Dendritic cell treated with granulocyte-macrophage colony-stimulating factor and Interleukin-4, amounts not matched to agents 40 ng/mL and 50 ng/mL, for 4 days (primary cell): ENCODE measurements around the gene PRKCZ.
A peak's percentile ranks its signal among the peaks of the same experiment; 100 is the strongest.

Source experiments
- H3K27ac Mint-ChIP-seq: one replicate; pipeline ENCODE4 v1.8.0; 2022; ENCODE audit warnings: mild to moderate bottlenecking, mixed read lengths
- H3K27me3 Mint-ChIP-seq: one replicate; pipeline ENCODE4 v1.8.0; 2022; ENCODE audit warnings: mild to moderate bottlenecking, mixed read lengths
- H3K36me3 Mint-ChIP-seq: one replicate; pipeline ENCODE4 v1.8.0; 2022; ENCODE audit warnings: low read depth, mixed read lengths
- H3K4me1 Mint-ChIP-seq: one replicate; pipeline ENCODE4 v1.8.0; 2022; ENCODE audit warnings: low read depth, mixed read lengths
- H3K4me3 Mint-ChIP-seq: one replicate; pipeline ENCODE4 v1.8.0; 2022; ENCODE audit warnings: mild to moderate bottlenecking, moderate library complexity, mixed read lengths
- H3K9me3 Mint-ChIP-seq: one replicate; pipeline ENCODE4 v1.8.0; 2022; ENCODE audit warnings: mixed read lengths
- intact Hi-C: fragments of 100-400 bp; cut with micrococcal nuclease; formaldehyde crosslinking; loops from one replicate; pipeline ENCODE4 v1.15.0; 2022

Gene PRKCZ

DNA sequence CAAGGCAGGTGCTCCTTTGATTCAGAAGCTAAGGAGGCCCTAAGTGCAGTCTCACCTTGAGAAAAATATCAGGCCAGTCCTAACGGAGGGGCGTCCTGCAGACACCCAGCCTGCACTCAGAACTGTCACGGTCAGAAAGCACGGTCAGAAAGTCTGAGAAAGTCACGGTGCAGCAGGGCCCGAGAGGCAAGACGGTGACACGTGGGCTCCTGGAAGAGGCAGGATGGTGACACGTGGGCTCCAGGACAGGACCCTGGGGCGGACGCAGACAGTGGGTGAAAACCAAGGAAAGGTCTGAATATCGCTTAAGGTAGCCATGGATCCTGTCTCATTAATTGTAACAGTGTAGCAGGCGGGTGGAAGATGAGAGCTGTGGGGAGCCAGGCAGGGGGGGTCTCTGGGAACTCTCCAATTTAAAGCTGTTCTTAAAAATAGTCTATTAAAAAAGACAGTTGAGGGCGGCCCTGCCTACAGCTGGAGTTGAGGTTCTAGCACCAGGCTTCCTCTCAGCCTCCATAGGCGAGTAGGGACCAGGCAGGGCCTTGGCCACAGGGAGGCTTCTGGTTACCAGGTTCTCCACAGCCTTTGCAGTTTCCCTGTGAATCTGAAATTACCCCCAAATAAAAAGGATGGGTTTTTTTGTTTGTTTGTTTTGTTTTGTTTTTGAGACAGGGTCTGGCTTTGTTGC is 79.2 kb downstream of the PRKCZ start:
- no peak overlapping the region for H3K4me3 Mint-ChIP-seq
- intact Hi-C loops = no loop called here
- no peaks in the 10 kb centered on the region for H3K36me3 Mint-ChIP-seq
- peaks cover 54% of the 10 kb centered on the region for H3K27me3 Mint-ChIP-seq
- no peaks in the 10 kb centered on the region for H3K9me3 Mint-ChIP-seq
- peaks cover 30% of the 10 kb centered on the region for H3K4me1 Mint-ChIP-seq
- H3K27ac Mint-ChIP-seq = peak overlapping the region; percentile 45

DNA sequence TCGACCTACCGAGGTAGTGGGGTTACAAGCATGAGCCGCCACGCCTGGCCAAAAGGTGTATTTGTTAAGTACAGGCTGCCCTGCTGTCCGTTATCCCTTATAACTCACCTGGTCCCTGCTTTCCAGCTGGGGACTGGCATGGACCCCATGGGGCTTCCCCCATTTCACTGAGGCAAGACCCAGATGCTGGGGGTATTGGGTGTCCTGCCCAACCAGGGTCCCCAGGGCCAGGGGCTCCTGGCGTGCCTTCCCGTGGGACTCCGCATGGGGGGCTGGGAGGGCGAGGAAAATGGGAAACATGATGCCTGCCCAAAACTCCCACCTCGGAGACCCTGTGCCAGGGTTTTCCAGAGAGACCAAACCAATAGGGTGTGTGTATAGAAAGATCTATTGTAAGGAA is 79.9 kb downstream of the PRKCZ start:
- H3K4me3 Mint-ChIP-seq = no peak overlapping the region
- H3K4me1 Mint-ChIP-seq = peaks cover 30% of the 10 kb centered on the region
- no peaks in the 10 kb centered on the region for H3K9me3 Mint-ChIP-seq
- peaks cover 50% of the 10 kb centered on the region for H3K27me3 Mint-ChIP-seq
- H3K27ac Mint-ChIP-seq = no peak overlapping the region
- no peaks in the 10 kb centered on the region for H3K36me3 Mint-ChIP-seq
- intact Hi-C loops = no loop called here

DNA sequence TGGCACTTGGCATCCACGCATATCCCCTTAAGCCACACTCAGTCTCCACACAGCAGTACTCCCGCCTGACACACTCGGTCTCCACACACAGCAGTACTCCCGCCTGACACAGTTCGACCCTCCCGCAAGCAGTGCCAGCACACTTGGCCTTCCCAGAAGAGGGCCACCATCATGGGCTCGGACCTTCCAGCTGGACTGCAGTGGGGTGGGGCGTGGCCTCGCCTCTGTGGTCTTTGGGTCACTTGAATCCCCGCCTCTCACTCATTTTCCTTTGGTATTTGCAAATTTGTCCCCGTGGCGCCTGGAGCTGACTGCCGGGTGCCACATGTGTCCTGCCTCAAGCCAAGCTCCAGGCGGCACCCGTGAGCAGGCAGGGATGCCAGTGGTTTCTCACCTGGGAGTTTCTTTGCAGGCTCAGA is 80.7 kb downstream of the PRKCZ start:
- Mint-ChIP-seq H3K4me3 (no peak overlapping the region), H3K9me3 (no peaks in the 10 kb centered on the region), H3K4me1 (peaks cover 35% of the 10 kb centered on the region), H3K27me3 (peaks cover 45% of the 10 kb centered on the region), H3K36me3 (no peaks in the 10 kb centered on the region), H3K27ac (no peak overlapping the region)
- intact Hi-C loops = no loop called here

DNA sequence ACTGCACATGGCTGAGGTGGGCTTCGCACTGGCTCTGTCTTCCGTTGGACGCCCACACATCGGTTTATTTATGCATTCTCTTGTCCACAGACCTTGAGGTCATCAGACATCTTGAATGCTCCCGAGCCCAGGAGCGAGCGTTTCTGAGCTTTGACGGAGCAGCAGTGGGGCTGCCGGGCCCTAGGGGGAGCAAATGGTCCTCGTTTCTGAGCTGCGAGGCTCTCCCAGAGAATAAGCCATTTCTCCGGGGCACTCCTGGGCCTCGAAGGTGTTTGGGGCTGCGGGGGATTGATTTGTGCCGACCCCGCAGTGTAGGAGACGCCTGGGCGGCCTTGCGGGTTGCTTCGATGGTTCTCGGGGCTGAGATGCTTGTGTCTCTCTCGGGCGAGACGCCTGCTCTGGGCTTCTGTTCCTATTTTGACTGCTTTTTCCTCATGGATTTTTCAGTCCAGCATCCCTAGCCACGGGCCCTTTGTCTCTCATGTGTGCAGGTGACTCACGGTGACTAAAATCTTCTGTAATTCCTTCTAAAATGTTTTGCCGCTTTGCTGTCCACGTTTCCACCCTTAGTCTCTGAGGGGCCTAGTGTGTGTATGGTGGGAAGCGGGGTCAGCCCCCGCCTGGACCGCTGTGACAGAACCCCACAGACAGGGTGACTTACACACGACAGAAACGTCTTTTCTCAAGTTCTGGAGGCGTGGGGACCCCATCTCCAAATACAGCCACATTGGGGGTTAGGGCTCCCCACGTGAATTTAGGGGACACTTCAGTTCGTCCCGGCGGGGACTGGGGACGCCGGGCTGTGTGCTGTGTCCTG is 82.2 kb downstream of the PRKCZ start:
- H3K27ac Mint-ChIP-seq = peak overlapping the region; percentile 80

DNA sequence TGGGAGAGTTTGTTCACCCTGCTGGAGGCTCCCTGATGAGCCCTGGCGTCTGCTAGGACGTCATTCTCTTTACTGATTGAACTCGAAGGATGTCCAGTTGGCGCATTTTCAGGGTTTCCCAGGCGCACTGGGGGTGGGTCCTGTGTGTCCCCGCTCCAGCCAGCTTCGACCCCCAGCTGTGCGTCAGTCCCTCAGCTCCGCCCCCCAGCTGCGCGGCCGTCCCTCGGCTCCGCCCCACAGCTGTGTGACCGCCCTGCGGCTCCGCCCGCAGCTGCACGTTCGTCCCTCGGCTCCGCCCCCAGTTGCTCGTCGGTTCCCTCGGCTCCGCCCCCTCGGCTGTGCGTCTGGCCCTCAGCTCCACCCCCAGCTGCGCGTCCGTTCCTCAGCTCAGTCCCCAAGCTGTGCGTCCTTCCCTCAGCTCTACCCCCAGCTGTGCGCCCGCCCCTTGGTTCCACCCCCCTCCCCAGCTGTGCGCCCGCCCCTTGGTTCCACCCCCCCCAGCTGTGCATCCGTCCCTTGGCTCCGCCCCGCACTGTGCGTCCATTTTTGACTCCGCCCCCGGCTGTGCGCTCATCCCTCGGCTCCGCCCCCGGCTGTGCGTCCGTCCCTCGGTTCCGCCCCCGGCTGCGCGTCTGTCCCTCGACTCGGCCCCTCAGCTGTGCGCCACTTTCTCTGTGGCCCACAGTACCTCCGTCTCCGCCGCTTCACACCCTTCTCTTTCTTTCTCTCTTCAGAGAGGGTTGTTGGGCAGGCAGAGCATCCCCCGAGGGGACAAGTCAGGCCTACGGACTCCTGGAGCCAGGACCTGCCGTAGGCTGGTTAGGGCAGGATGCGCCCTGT is 83.0 kb downstream of the PRKCZ start:
- Mint-ChIP-seq H3K27ac (peak overlapping the region; percentile 80), H3K9me3 (no peaks in the 10 kb centered on the region), H3K27me3 (peaks cover 34% of the 10 kb centered on the region), H3K4me3 (peak overlapping the region; percentile 79), H3K4me1 (peaks cover 32% of the 10 kb centered on the region), H3K36me3 (no peaks in the 10 kb centered on the region)
- intact Hi-C loops = no loop called here

More for the DNA sequence above, 82.2 kb downstream of the PRKCZ start:
- Mint-ChIP-seq H3K4me1 (peaks cover 36% of the 10 kb centered on the region), H3K9me3 (no peaks in the 10 kb centered on the region), H3K4me3 (peak overlapping the region; percentile 79), H3K36me3 (no peaks in the 10 kb centered on the region), H3K27me3 (peaks cover 38% of the 10 kb centered on the region)
- intact Hi-C loops = no loop called here

DNA sequence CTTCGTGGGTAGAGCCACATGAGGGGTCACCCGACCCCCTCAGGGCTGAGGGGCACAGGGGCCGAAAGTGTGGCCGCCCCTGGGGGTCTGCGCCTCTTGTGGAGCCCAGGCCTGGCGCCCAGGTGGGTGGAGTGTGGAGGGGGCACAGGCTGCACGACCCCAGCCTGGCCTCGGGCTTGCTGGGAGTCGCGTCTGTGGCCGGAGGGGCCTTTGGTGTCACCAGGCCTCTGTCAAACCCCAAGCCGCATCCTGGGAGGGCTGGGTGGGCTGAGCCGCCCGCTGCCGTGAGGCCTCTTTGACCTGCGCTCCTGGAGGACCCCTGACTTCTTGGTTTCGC is 83.6 kb downstream of the PRKCZ start:
- Mint-ChIP-seq H3K4me3 (peak overlapping the region; percentile 79), H3K4me1 (peaks cover 32% of the 10 kb centered on the region)

DNA sequence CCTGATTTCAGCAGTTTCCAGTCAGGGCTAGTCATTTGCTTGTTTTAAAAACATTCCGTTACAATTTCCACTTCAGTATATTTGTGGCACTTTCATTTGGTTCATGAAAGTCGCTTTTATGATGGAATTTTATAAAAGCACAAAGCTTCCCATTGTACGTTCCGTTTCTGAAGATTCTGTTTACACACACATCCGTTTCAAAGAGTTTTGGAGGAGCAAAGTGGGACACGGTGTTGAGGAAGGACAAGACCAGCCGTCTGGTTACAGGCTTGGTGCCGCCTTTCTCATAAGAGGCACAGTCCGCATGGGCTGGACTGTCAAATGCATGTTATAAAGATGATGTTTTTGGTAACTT is 84.0 kb downstream of the PRKCZ start:
- H3K36me3 Mint-ChIP-seq = no peaks in the 10 kb centered on the region
- intact Hi-C loops = no loop called here
- no peaks in the 10 kb centered on the region for H3K9me3 Mint-ChIP-seq
- H3K4me3 Mint-ChIP-seq = no peak overlapping the region
- H3K27ac Mint-ChIP-seq = no peak overlapping the region
- H3K4me1 Mint-ChIP-seq = peaks cover 32% of the 10 kb centered on the region
- peaks cover 28% of the 10 kb centered on the region for H3K27me3 Mint-ChIP-seq

More for the DNA sequence above, 83.6 kb downstream of the PRKCZ start:
- H3K27me3 Mint-ChIP-seq = peaks cover 32% of the 10 kb centered on the region
- H3K9me3 Mint-ChIP-seq = no peaks in the 10 kb centered on the region
- peak overlapping the region; percentile 80 for H3K27ac Mint-ChIP-seq
- H3K36me3 Mint-ChIP-seq = no peaks in the 10 kb centered on the region
- intact Hi-C loops = no loop called here

DNA sequence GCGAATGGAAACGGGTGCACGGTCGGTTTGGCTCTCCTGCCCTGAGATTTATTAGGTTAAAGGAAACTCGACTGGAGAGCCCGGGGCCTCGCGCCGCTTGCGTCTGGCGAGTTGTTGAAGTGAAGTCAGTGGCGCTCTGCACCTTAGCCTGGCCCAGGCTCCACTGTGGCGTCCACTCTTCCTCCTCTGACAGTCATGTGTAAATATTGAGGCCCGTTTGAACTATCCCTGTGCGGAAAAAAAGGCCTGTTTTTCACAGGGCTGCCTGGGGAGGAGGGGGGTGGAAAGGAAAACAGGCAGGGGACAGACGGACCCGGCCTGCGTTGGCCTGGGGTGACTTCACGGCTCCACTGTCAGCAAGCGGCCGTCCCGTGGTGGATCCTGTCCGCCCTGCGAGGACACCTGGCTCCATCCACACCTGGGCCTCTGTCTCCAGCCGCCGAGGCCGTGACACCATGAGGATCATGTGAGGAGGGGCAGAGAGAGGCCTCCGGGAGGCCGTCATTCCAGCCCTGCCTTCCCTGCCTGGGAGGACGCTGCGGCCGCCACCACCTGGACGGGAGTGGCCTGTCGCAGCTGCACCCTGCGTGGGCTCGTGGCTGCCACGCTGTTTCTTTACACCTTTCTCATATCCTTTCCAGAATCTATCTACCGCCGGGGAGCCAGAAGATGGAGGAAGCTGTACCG is 84.6 kb downstream of the PRKCZ start:
- Mint-ChIP-seq H3K4me3 (no peak overlapping the region), H3K4me1 (peaks cover 36% of the 10 kb centered on the region), H3K27ac (peak overlapping the region; percentile 45), H3K36me3 (no peaks in the 10 kb centered on the region), H3K27me3 (peaks cover 26% of the 10 kb centered on the region), H3K9me3 (no peaks in the 10 kb centered on the region)
- intact Hi-C loops = no loop called here

DNA sequence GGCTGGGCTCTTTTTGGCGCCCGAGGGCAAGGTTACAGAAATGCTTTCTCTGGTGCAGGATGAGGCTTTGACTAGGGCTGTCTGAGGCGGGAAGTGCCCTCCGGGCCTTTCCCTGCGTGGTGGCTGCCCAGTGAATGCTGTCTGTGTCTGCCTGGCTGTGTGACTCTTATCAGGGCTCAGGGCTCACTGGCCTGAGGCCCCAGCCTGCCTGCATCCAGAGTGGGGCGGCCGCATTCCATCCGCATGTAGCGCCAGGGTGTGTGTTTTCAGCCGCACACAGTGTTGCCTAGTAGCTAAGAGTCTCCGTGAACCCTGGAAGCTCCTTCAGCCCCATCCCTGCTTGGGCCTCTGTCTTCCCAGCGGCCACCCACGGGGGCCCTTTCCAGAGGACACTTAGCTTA is 85.2 kb downstream of the PRKCZ start:
- peak overlapping the region; percentile 45 for H3K27ac Mint-ChIP-seq

DNA sequence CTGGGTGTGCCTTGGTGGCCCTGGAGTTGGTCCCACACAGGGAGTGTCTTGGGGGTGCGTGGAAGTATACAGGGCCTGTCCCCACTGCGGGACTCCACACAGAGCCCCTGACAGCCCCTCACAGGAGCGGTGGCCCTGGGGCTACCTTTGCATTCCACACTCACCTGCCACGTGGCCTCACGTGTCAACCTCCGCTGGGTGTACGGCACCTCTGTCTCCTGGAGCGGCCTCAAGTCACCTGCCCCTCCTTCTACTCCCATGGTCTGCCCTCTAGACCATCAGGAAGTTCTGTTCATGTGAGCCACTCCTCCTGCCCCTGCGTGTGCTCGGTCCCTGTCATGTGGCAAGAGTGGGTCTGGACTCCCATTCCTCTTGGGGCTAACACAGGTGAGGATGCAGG is 85.7 kb downstream of the PRKCZ start:
- H3K27me3 Mint-ChIP-seq = peaks cover 22% of the 10 kb centered on the region
- no peak overlapping the region for H3K4me3 Mint-ChIP-seq
- intact Hi-C loops = no loop called here
- H3K9me3 Mint-ChIP-seq = no peaks in the 10 kb centered on the region
- H3K4me1 Mint-ChIP-seq = peaks cover 42% of the 10 kb centered on the region
- H3K36me3 Mint-ChIP-seq = no peaks in the 10 kb centered on the region
- peak overlapping the region; percentile 45 for H3K27ac Mint-ChIP-seq

More for the DNA sequence above, 85.2 kb downstream of the PRKCZ start:
- Mint-ChIP-seq H3K27me3 (peaks cover 26% of the 10 kb centered on the region), H3K36me3 (no peaks in the 10 kb centered on the region), H3K4me1 (peaks cover 42% of the 10 kb centered on the region), H3K9me3 (no peaks in the 10 kb centered on the region), H3K4me3 (no peak overlapping the region)
- intact Hi-C loops = no loop called here

DNA sequence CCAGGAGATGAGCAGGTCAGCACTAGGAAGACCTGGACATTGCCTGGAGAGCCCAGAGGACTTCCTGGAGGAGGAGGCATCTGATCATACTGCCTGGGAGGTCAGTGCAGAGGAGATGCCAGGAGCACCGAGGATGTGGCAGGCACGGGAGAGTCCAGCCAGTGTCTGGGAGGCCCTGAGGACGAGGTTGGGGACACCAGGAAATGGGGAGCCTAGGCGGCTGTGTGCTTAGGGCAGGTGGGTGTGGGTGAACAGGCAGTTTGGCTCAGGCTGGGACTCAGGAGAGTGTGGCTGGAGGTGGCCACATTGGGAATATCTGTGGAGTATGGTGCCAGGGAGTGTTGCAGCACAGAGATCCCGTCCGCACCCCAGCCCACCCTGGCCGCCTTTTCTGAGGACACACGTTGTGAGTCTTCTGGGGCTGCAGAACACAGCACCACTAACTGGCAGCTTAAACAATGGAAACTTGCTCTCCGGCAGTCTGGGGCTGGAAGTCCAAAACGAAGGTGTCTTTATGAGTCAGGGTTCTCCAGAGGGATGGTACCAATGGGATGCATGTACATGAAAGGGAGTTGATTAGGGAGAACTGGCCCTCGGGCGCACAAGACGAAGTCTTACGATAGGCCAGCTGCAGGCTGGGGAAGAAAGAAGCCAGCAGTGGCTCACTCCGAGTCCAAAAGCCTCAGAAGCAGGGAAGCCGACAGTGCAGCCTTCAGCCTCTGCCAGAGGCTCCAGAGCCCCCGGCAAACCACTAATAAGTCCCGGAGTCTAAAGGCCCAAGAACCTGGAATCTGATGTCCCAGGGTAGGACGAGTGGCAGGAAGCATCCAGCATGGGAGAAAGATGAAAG is 86.4 kb downstream of the PRKCZ start:
- H3K4me3 Mint-ChIP-seq = no peak overlapping the region
- peaks cover 42% of the 10 kb centered on the region for H3K4me1 Mint-ChIP-seq
- no peaks in the 10 kb centered on the region for H3K9me3 Mint-ChIP-seq
- intact Hi-C loops = no loop called here
- peaks cover 18% of the 10 kb centered on the region for H3K27me3 Mint-ChIP-seq
- H3K36me3 Mint-ChIP-seq = no peaks in the 10 kb centered on the region
- H3K27ac Mint-ChIP-seq = peak overlapping the region; percentile 45

DNA sequence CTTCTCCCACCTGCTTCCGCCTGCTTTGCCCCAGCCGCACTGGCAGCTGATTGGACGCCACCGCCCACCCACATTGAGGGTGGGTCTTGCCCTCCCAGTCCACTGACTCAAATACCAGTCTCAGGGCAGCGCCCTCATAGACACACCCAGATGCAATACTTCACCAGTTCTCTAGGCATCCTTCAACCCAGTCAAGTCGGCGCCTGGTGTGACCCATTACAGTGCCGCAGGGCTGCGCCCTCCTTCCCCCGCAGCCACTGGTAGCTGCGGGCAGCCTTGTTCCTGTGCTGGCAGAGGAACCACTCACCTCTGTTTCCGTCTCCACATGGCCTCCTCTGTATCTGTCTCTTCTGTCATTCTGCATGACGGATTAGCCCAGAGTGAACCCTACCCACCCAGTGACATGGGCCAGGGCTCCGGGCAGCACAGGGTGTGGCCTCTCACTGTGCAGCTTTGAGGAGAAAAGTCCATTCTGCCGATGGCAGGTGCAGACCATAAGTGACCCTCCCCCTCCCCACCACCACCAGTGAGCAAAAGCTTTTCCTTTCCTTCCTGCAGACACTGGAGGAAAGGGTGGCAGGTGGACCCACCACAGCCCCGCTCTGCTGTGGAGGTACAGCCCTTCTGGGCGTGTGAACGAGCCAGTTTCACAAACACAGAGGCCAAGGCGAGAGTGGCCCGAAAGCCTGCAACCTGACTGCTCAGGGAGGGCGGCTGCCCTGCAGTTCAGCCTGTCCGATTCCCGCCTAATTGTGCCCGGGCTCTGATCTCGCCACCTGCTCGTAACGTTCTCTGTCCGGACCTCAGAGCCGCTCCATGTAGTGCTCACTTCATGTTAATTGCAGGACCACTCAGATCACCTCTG is 87.3 kb downstream of the PRKCZ start:
- H3K4me3 Mint-ChIP-seq = no peak overlapping the region
- H3K36me3 Mint-ChIP-seq = no peaks in the 10 kb centered on the region
- H3K4me1 Mint-ChIP-seq = peaks cover 43% of the 10 kb centered on the region
- H3K27me3 Mint-ChIP-seq = peaks cover 12% of the 10 kb centered on the region
- H3K27ac Mint-ChIP-seq = no peak overlapping the region
- intact Hi-C loops = no loop called here
- no peaks in the 10 kb centered on the region for H3K9me3 Mint-ChIP-seq
